ENCODE results near the gene DOCK10. TPM values are rescaled to one million over a fixed set of nuclear protein-coding genes. Genes with fewer than 3 reads are reported as not detected.
A peak's percentile ranks its signal among the peaks of the same experiment; 100 is the strongest.

The DOCK10 gene
- total RNA-seq, 2 donors from 2014 or later, result 334 to 378 TPM

GRCh38 chr2:224999754-225000153 lies 42.5 kb downstream of the DOCK10 start:
- Mint-ChIP-seq H3K9me3 (no peaks in the 10 kb centered on the region), H3K27ac (peak overlapping the region; percentile 52 to 96), H3K36me3 (peaks cover 6% of the 10 kb centered on the region), H3K4me3 (peak overlapping the region; percentile 23), H3K4me1 (ENCODE audit: low read depth in 2 of 2) (peaks cover 71 to 81% of the 10 kb centered on the region in 2 donors), H3K27me3 (no peaks in the 10 kb centered on the region)
- no peak for ATAC-seq
- no peak for DNase-seq (ENCODE audit: low spot score)

GRCh38 chr2:224999321-224999720 lies 42.9 kb downstream of the DOCK10 start:
- no peak for ATAC-seq
- H3K27ac Mint-ChIP-seq, result peak overlapping the region; percentile 52 to 96
- no peaks in the 10 kb centered on the region for H3K27me3 Mint-ChIP-seq
- H3K9me3 Mint-ChIP-seq, result no peaks in the 10 kb centered on the region
- no peak for DNase-seq (ENCODE audit: low spot score)
- no peak overlapping the region for H3K4me3 Mint-ChIP-seq
- peaks cover 75 to 83% of the 10 kb centered on the region in 2 donors for H3K4me1 Mint-ChIP-seq (ENCODE audit: low read depth in 2 of 2)
- peaks cover 10% of the 10 kb centered on the region for H3K36me3 Mint-ChIP-seq

GRCh38 chr2:224997802-224998201 lies 44.5 kb downstream of the DOCK10 start:
- DNase-seq (ENCODE audit: low spot score) (no peak), ATAC-seq (no peak)
- H3K4me1 Mint-ChIP-seq (ENCODE audit: low read depth in 2 of 2), result peaks cover 80 to 84% of the 10 kb centered on the region in 2 donors
- H3K9me3 Mint-ChIP-seq, result no peaks in the 10 kb centered on the region
- H3K27ac Mint-ChIP-seq, result peak overlapping the region; percentile 7 to 96
- H3K4me3 Mint-ChIP-seq, result no peak overlapping the region
- H3K36me3 Mint-ChIP-seq, result peaks cover 10% of the 10 kb centered on the region
- H3K27me3 Mint-ChIP-seq, result no peaks in the 10 kb centered on the region

- no peak for DNase-seq (ENCODE audit: low spot score)
- H3K27me3 Mint-ChIP-seq, result no peaks in the 10 kb centered on the region
- H3K4me3 Mint-ChIP-seq, result no peak overlapping the region
- H3K4me1 Mint-ChIP-seq (ENCODE audit: low read depth in 2 of 2), result peaks cover 82 to 86% of the 10 kb centered on the region in 2 donors
- H3K9me3 Mint-ChIP-seq, result no peaks in the 10 kb centered on the region
- H3K27ac Mint-ChIP-seq, result peak overlapping the region; percentile 14 to 86
- no peak for ATAC-seq
- peaks cover 24% of the 10 kb centered on the region for H3K36me3 Mint-ChIP-seq
Measured at GRCh38 chr2:224995419-224995818, 46.8 kb downstream of the DOCK10 start.

GRCh38 chr2:224994242-224994823 lies 47.9 kb downstream of the DOCK10 start:
- H3K27ac Mint-ChIP-seq, result peak overlapping the region; percentile 14 to 86
- H3K4me1 Mint-ChIP-seq (ENCODE audit: low read depth in 2 of 2), result peaks cover 82 to 85% of the 10 kb centered on the region in 2 donors
- H3K9me3 Mint-ChIP-seq, result no peaks in the 10 kb centered on the region
- peak overlapping the region; percentile 9 for H3K4me3 Mint-ChIP-seq
- ATAC-seq (peak in 1 of 2 donors; percentile 51), DNase-seq (ENCODE audit: low spot score) (no peak)
- H3K36me3 Mint-ChIP-seq, result peaks cover 30% of the 10 kb centered on the region
- H3K27me3 Mint-ChIP-seq, result no peaks in the 10 kb centered on the region

GRCh38 chr2:224990710-224991109 lies 51.6 kb downstream of the DOCK10 start:
- Mint-ChIP-seq H3K27ac (peak overlapping the region; percentile 37 to 80), H3K4me1 (ENCODE audit: low read depth in 2 of 2) (peaks cover 81 to 86% of the 10 kb centered on the region in 2 donors)
- ATAC-seq, result no peak

GRCh38 chr2:224987733-224988132 lies 54.5 kb downstream of the DOCK10 start:
- Mint-ChIP-seq H3K4me1 (ENCODE audit: low read depth in 2 of 2) (peaks cover 82 to 89% of the 10 kb centered on the region in 2 donors), H3K9me3 (no peaks in the 10 kb centered on the region), H3K4me3 (peak overlapping the region; percentile 8), H3K27ac (peak overlapping the region; percentile 94 to 97), H3K36me3 (peaks cover 32% of the 10 kb centered on the region), H3K27me3 (no peaks in the 10 kb centered on the region)
- ATAC-seq, result peak; percentile 3 to 48
- no peak for DNase-seq (ENCODE audit: low spot score)

More at GRCh38 chr2:224990710-224991109, 51.6 kb downstream of the DOCK10 start:
- H3K4me3 Mint-ChIP-seq, result no peak overlapping the region
- DNase-seq (ENCODE audit: low spot score), result no peak
- H3K9me3 Mint-ChIP-seq, result no peaks in the 10 kb centered on the region
- peaks cover 37% of the 10 kb centered on the region for H3K36me3 Mint-ChIP-seq
- H3K27me3 Mint-ChIP-seq, result no peaks in the 10 kb centered on the region

- H3K27ac Mint-ChIP-seq, result peak overlapping the region; percentile 94 to 97
- H3K4me1 Mint-ChIP-seq (ENCODE audit: low read depth in 2 of 2), result peaks cover 84 to 94% of the 10 kb centered on the region in 2 donors
- DNase-seq (ENCODE audit: low spot score), result no peak
- peak overlapping the region; percentile 52 for H3K4me3 Mint-ChIP-seq
- no peaks in the 10 kb centered on the region for H3K9me3 Mint-ChIP-seq
- ATAC-seq, result peak; percentile 52 to 75
- H3K27me3 Mint-ChIP-seq, result no peaks in the 10 kb centered on the region
- H3K36me3 Mint-ChIP-seq, result peaks cover 28% of the 10 kb centered on the region
Measured at GRCh38 chr2:224986477-224986876, 55.8 kb downstream of the DOCK10 start.

GRCh38 chr2:224984637-224985036 lies 57.6 kb downstream of the DOCK10 start:
- DNase-seq (ENCODE audit: low spot score), result no peak

GRCh38 chr2:224983712-224984554 lies 58.3 kb downstream of the DOCK10 start:
- Mint-ChIP-seq H3K4me3 (peak overlapping the region; percentile 86), H3K4me1 (ENCODE audit: low read depth in 2 of 2) (peaks cover 73 to 82% of the 10 kb centered on the region in 2 donors), H3K9me3 (peaks cover 6% of the 10 kb centered on the region), H3K36me3 (peaks cover 22% of the 10 kb centered on the region), H3K27me3 (no peaks in the 10 kb centered on the region), H3K27ac (peak overlapping the region; percentile 94 to 97)
- DNase-seq (ENCODE audit: low spot score), result no peak
- ATAC-seq, result no peak

More at GRCh38 chr2:224984637-224985036, 57.6 kb downstream of the DOCK10 start:
- Mint-ChIP-seq H3K36me3 (peaks cover 19% of the 10 kb centered on the region), H3K9me3 (peaks cover 3% of the 10 kb centered on the region), H3K4me3 (peak overlapping the region; percentile 86), H3K4me1 (ENCODE audit: low read depth in 2 of 2) (peaks cover 72 to 82% of the 10 kb centered on the region in 2 donors), H3K27me3 (no peaks in the 10 kb centered on the region), H3K27ac (peak overlapping the region; percentile 94 to 97)
- ATAC-seq, result peak in 1 of 2 donors; percentile 69

GRCh38 chr2:224982910-224983711 lies 59.2 kb downstream of the DOCK10 start:
- DNase-seq (ENCODE audit: low spot score) (peak; percentile 75), ATAC-seq (peak; percentile 71 to 77)
- Mint-ChIP-seq H3K27ac (peak overlapping the region; percentile 94 to 97), H3K36me3 (peaks cover 23% of the 10 kb centered on the region), H3K27me3 (no peaks in the 10 kb centered on the region), H3K4me3 (peak overlapping the region; percentile 86), H3K9me3 (peaks cover 6% of the 10 kb centered on the region), H3K4me1 (ENCODE audit: low read depth in 2 of 2) (peaks cover 73 to 84% of the 10 kb centered on the region in 2 donors)

- DNase-seq (ENCODE audit: low spot score) (no peak), ATAC-seq (no peak)
- H3K4me1 Mint-ChIP-seq (ENCODE audit: low read depth in 2 of 2), result peaks cover 71 to 84% of the 10 kb centered on the region in 2 donors
- peaks cover 6% of the 10 kb centered on the region for H3K9me3 Mint-ChIP-seq
- peak overlapping the region; percentile 94 to 97 for H3K27ac Mint-ChIP-seq
- peaks cover 22% of the 10 kb centered on the region for H3K36me3 Mint-ChIP-seq
- peak overlapping the region; percentile 86 for H3K4me3 Mint-ChIP-seq
- H3K27me3 Mint-ChIP-seq, result no peaks in the 10 kb centered on the region
Measured at GRCh38 chr2:224982226-224982625, 60.0 kb downstream of the DOCK10 start.
